ENCODE results near the gene TP73.

DNA sequence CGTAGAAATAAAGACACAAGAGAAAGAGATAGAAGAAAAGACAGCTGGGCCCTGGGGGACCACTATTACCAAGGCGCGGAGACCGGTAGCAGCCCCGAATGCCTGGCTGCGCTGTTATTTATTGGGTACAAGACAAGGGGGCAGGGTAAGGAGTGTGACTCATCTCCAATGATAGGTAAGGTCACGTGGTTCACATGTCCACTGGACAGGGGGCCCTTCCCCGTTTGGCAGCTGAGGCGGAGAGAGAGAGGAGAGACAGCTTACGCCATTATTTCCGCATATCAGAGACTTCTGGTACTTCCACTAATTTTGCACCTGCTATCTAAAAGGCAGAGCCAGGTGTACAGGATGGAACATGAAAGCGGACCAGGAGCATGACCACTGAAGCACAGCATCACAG, 31.6 kb upstream of the TP73 start:
- TF ChIP-seq, protein P1, sequence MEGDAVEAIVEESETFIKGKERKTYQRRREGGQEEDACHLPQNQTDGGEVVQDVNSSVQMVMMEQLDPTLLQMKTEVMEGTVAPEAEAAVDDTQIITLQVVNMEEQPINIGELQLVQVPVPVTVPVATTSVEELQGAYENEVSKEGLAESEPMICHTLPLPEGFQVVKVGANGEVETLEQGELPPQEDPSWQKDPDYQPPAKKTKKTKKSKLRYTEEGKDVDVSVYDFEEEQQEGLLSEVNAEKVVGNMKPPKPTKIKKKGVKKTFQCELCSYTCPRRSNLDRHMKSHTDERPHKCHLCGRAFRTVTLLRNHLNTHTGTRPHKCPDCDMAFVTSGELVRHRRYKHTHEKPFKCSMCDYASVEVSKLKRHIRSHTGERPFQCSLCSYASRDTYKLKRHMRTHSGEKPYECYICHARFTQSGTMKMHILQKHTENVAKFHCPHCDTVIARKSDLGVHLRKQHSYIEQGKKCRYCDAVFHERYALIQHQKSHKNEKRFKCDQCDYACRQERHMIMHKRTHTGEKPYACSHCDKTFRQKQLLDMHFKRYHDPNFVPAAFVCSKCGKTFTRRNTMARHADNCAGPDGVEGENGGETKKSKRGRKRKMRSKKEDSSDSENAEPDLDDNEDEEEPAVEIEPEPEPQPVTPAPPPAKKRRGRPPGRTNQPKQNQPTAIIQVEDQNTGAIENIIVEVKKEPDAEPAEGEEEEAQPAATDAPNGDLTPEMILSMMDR (IDR thresholded peaks at IDR 0.05 in 2 of 3, conservative IDR thresholded peaks at IDR 0.05 in 1 of 3; ENCODE audit: borderline replicate concordance in 1 of 3, insufficient read depth in 1 of 3, low read depth in 2 of 3, low read length in 2 of 3) = no peak
- TF ChIP-seq, protein P2, sequence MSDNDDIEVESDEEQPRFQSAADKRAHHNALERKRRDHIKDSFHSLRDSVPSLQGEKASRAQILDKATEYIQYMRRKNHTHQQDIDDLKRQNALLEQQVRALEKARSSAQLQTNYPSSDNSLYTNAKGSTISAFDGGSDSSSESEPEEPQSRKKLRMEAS (IDR thresholded peaks at IDR 0.05) = no peak
- TF ChIP-seq TCF7L2 (IDR thresholded peaks at IDR 0.05; ENCODE audit: borderline replicate concordance, extremely low read depth, insufficient read depth, insufficient read length) = no peak
- TF ChIP-seq YY1 (IDR thresholded peaks at IDR 0.05; ENCODE audit: extremely low read depth, insufficient replicate concordance, low read depth, low read length) = no peak
- TF ChIP-seq EZH2 (IDR thresholded peaks at IDR 0.05) = no peak
